ENCODE results near the gene RPS4Y1.

Gene RPS4Y1

DNA sequence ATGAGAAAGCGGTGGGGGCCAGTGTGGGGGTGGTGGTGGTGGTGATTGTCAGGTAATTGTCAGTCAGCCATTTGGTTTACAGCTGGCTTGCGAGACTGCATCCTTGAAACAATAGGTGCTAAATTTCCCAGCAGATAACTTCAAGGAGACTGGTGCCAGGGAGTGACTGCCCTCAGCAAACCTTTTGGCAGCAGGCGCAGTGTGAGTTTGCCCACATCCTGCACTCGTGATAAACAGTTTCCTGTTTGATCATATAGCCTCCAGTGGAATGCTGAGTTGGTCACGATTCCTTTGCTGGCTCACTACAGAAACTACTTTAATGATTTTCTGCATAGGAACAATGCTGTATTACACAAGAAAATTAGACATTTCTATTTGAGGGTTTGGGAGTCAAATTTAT, 46.0 kb downstream of the RPS4Y1 start:
- no peaks in the 10 kb centered on the region for H3K9me3 ChIP-seq (ENCODE audit: control insufficient read depth, insufficient read depth, low read depth, low read length)
- TF ChIP-seq ZFHX2 (tag by site-specific recombination; conservative IDR thresholded peaks at IDR 0.05) (no peak), ZBTB20 (tag by site-specific recombination; IDR thresholded peaks at IDR 0.05) (no peak), ZNF266 (tag by site-specific recombination; IDR thresholded peaks at IDR 0.05; ENCODE audit: low read depth) (no peak), YY1 (tag by site-specific recombination; IDR thresholded peaks at IDR 0.05) (no peak), ZSCAN16 (tag by site-specific recombination; IDR thresholded peaks at IDR 0.05) (no peak), ZNF2 (tag by site-specific recombination; IDR thresholded peaks at IDR 0.05) (no peak), ZNF146 (tag by site-specific recombination; IDR thresholded peaks at IDR 0.05) (no peak)
- TF ChIP-seq, protein P1, sequence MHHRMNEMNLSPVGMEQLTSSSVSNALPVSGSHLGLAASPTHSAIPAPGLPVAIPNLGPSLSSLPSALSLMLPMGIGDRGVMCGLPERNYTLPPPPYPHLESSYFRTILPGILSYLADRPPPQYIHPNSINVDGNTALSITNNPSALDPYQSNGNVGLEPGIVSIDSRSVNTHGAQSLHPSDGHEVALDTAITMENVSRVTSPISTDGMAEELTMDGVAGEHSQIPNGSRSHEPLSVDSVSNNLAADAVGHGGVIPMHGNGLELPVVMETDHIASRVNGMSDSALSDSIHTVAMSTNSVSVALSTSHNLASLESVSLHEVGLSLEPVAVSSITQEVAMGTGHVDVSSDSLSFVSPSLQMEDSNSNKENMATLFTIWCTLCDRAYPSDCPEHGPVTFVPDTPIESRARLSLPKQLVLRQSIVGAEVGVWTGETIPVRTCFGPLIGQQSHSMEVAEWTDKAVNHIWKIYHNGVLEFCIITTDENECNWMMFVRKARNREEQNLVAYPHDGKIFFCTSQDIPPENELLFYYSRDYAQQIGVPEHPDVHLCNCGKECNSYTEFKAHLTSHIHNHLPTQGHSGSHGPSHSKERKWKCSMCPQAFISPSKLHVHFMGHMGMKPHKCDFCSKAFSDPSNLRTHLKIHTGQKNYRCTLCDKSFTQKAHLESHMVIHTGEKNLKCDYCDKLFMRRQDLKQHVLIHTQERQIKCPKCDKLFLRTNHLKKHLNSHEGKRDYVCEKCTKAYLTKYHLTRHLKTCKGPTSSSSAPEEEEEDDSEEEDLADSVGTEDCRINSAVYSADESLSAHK (tag by site-specific recombination; IDR thresholded peaks at IDR 0.05), result no peak
- no peaks in the 10 kb centered on the region for H3K4me1 ChIP-seq (ENCODE audit: control insufficient read depth, insufficient read depth, low read length)
- H3K27ac ChIP-seq (ENCODE audit: extremely low read depth, low read depth, low read length), result no peak overlapping the region
- POLR2A ChIA-PET, result no interaction called here
- no peak overlapping the region for H3K4me3 ChIP-seq (ENCODE audit: low read depth, low read length)
- H3K36me3 ChIP-seq (ENCODE audit: control insufficient read depth in 2 of 2, insufficient read depth in 1 of 2, low read length in 2 of 2), result no peaks in the 10 kb centered on the region
- CTCF ChIA-PET, result no interaction called here

- H3K27ac ChIP-seq (ENCODE audit: extremely low read depth, low read depth, low read length), result no peak overlapping the region
- H3K4me1 ChIP-seq (ENCODE audit: control insufficient read depth, insufficient read depth, low read length), result no peaks in the 10 kb centered on the region
- no peak overlapping the region for H3K4me3 ChIP-seq (ENCODE audit: low read depth, low read length)
- ChIA-PET CTCF (no interaction called here), POLR2A (no interaction called here)
- H3K36me3 ChIP-seq (ENCODE audit: control insufficient read depth in 2 of 2, insufficient read depth in 1 of 2, low read length in 2 of 2), result no peaks in the 10 kb centered on the region
- TF ChIP-seq SETDB1 (IDR thresholded peaks at IDR 0.05; ENCODE audit: insufficient read length, low read length), result no peak
- TF ChIP-seq, protein P2, sequence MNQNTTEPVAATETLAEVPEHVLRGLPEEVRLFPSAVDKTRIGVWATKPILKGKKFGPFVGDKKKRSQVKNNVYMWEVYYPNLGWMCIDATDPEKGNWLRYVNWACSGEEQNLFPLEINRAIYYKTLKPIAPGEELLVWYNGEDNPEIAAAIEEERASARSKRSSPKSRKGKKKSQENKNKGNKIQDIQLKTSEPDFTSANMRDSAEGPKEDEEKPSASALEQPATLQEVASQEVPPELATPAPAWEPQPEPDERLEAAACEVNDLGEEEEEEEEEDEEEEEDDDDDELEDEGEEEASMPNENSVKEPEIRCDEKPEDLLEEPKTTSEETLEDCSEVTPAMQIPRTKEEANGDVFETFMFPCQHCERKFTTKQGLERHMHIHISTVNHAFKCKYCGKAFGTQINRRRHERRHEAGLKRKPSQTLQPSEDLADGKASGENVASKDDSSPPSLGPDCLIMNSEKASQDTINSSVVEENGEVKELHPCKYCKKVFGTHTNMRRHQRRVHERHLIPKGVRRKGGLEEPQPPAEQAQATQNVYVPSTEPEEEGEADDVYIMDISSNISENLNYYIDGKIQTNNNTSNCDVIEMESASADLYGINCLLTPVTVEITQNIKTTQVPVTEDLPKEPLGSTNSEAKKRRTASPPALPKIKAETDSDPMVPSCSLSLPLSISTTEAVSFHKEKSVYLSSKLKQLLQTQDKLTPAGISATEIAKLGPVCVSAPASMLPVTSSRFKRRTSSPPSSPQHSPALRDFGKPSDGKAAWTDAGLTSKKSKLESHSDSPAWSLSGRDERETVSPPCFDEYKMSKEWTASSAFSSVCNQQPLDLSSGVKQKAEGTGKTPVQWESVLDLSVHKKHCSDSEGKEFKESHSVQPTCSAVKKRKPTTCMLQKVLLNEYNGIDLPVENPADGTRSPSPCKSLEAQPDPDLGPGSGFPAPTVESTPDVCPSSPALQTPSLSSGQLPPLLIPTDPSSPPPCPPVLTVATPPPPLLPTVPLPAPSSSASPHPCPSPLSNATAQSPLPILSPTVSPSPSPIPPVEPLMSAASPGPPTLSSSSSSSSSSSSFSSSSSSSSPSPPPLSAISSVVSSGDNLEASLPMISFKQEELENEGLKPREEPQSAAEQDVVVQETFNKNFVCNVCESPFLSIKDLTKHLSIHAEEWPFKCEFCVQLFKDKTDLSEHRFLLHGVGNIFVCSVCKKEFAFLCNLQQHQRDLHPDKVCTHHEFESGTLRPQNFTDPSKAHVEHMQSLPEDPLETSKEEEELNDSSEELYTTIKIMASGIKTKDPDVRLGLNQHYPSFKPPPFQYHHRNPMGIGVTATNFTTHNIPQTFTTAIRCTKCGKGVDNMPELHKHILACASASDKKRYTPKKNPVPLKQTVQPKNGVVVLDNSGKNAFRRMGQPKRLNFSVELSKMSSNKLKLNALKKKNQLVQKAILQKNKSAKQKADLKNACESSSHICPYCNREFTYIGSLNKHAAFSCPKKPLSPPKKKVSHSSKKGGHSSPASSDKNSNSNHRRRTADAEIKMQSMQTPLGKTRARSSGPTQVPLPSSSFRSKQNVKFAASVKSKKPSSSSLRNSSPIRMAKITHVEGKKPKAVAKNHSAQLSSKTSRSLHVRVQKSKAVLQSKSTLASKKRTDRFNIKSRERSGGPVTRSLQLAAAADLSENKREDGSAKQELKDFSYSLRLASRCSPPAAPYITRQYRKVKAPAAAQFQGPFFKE (tag by site-specific recombination; IDR thresholded peaks at IDR 0.05; ENCODE audit: borderline replicate concordance), result no peak
- no peak for TF ChIP-seq ZNF155 (tag by site-specific recombination; IDR thresholded peaks at IDR 0.05)
- no peak for TF ChIP-seq ZNF16 (tag by site-specific recombination; IDR thresholded peaks at IDR 0.05; ENCODE audit: low read depth)
- no peak for TF ChIP-seq ZNF830 (tag by site-specific recombination; IDR thresholded peaks at IDR 0.05; ENCODE audit: low read depth)
- TF ChIP-seq ZFHX2 (tag by site-specific recombination; conservative IDR thresholded peaks at IDR 0.05), result no peak
- no peak for TF ChIP-seq ZNF791 (tag by site-specific recombination; IDR thresholded peaks at IDR 0.05)
- TF ChIP-seq, protein P3, sequence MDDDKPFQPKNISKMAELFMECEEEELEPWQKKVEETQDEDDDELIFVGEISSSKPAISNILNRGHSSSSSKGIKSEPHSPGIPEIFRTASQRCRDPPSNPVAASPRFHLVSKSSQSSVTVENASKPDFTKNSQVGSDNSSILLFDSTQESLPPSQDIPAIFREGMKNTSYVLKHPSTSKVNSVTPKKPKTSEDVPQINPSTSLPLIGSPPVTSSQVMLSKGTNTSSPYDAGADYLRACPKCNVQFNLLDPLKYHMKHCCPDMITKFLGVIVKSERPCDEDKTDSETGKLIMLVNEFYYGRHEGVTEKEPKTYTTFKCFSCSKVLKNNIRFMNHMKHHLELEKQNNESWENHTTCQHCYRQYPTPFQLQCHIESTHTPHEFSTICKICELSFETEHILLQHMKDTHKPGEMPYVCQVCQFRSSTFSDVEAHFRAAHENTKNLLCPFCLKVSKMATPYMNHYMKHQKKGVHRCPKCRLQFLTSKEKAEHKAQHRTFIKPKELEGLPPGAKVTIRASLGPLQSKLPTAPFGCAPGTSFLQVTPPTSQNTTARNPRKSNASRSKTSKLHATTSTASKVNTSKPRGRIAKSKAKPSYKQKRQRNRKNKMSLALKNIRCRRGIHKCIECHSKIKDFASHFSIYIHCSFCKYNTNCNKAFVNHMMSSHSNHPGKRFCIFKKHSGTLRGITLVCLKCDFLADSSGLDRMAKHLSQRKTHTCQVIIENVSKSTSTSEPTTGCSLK (tag by site-specific recombination; IDR thresholded peaks at IDR 0.05), result no peak
- TF ChIP-seq, protein P4, sequence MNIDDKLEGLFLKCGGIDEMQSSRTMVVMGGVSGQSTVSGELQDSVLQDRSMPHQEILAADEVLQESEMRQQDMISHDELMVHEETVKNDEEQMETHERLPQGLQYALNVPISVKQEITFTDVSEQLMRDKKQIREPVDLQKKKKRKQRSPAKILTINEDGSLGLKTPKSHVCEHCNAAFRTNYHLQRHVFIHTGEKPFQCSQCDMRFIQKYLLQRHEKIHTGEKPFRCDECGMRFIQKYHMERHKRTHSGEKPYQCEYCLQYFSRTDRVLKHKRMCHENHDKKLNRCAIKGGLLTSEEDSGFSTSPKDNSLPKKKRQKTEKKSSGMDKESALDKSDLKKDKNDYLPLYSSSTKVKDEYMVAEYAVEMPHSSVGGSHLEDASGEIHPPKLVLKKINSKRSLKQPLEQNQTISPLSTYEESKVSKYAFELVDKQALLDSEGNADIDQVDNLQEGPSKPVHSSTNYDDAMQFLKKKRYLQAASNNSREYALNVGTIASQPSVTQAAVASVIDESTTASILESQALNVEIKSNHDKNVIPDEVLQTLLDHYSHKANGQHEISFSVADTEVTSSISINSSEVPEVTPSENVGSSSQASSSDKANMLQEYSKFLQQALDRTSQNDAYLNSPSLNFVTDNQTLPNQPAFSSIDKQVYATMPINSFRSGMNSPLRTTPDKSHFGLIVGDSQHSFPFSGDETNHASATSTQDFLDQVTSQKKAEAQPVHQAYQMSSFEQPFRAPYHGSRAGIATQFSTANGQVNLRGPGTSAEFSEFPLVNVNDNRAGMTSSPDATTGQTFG (tag by site-specific recombination; IDR thresholded peaks at IDR 0.05; ENCODE audit: borderline replicate concordance), result no peak
- no peak for TF ChIP-seq ZNF473 (tag by site-specific recombination; IDR thresholded peaks at IDR 0.05)
- no peak for TF ChIP-seq KLF1 (tag by site-specific recombination; IDR thresholded peaks at IDR 0.05)
- no peak for TF ChIP-seq MZF1 (tag by site-specific recombination; IDR thresholded peaks at IDR 0.05; ENCODE audit: borderline replicate concordance)
- TF ChIP-seq ZSCAN16 (tag by site-specific recombination; IDR thresholded peaks at IDR 0.05), result no peak
- H3K9me3 ChIP-seq (ENCODE audit: control insufficient read depth, insufficient read depth, low read depth, low read length), result no peaks in the 10 kb centered on the region
These were observed 46.6 kb downstream of the RPS4Y1 start for GRCh38 chrY:2887955-2888354.
